ENCODE measurements around the gene LGR6.

Gene LGR6

GRCh38 chr1:202220733-202221132 lies 27.1 kb downstream of the LGR6 start:
- no peak for DNase-seq (ENCODE audit: low read depth)

GRCh38 chr1:202221911-202222909 lies 28.6 kb downstream of the LGR6 start:
- DNase-seq (ENCODE audit: low read depth) = no peak

- DNase-seq (ENCODE audit: low read depth) = no peak
These were observed 29.7 kb downstream of the LGR6 start for GRCh38 chr1:202223121-202223860.

GRCh38 chr1:202224453-202224852 lies 30.9 kb downstream of the LGR6 start:
- DNase-seq (ENCODE audit: low read depth) = no peak

- DNase-seq (ENCODE audit: low read depth) = no peak
These were observed 31.5 kb downstream of the LGR6 start for GRCh38 chr1:202225131-202225530.

- DNase-seq (ENCODE audit: low read depth) = no peak
These were observed 33.6 kb downstream of the LGR6 start for GRCh38 chr1:202227053-202227672.

- no peak for DNase-seq (ENCODE audit: low read depth)
These were observed 34.4 kb downstream of the LGR6 start for GRCh38 chr1:202227997-202228401.

GRCh38 chr1:202228484-202229122 lies 35.0 kb downstream of the LGR6 start:
- DNase-seq (ENCODE audit: low read depth) = no peak

GRCh38 chr1:202229376-202229775 lies 35.8 kb downstream of the LGR6 start:
- DNase-seq (ENCODE audit: low read depth) = no peak

GRCh38 chr1:202230061-202230938 lies 36.7 kb downstream of the LGR6 start:
- DNase-seq (ENCODE audit: low read depth) = no peak

- DNase-seq (ENCODE audit: low read depth) = no peak
These were observed 37.5 kb downstream of the LGR6 start for GRCh38 chr1:202230939-202231645.

GRCh38 chr1:202233171-202233570 lies 39.6 kb downstream of the LGR6 start:
- DNase-seq (ENCODE audit: low read depth) = no peak

GRCh38 chr1:202233804-202234203 lies 40.2 kb downstream of the LGR6 start:
- no peak for DNase-seq (ENCODE audit: low read depth)

GRCh38 chr1:202234331-202235002 lies 40.9 kb downstream of the LGR6 start:
- no peak for DNase-seq (ENCODE audit: low read depth)

- no peak for DNase-seq (ENCODE audit: low read depth)
These were observed 41.5 kb downstream of the LGR6 start for GRCh38 chr1:202235003-202235660.

GRCh38 chr1:202235856-202236837 lies 42.5 kb downstream of the LGR6 start:
- peak; percentile 14 for DNase-seq (ENCODE audit: low read depth)

- no peak for DNase-seq (ENCODE audit: low read depth)
These were observed 43.5 kb downstream of the LGR6 start for GRCh38 chr1:202237052-202237451.

- no peak for DNase-seq (ENCODE audit: low read depth)
These were observed 45.3 kb downstream of the LGR6 start for GRCh38 chr1:202238914-202239313.
